GM18861 (cell line): ENCODE measurements around the gene OTOF.
"Not testable (repeated sequence)": the region's sequence is repeated elsewhere in the genome, so short reads cannot be mapped to it uniquely, and the experiment has no call there.

Experiments used
- ATAC-seq: cut with Tn5 transposase; IDR thresholded peaks from one replicate; pipeline ENCODE4 v1.9.1; 2021; ENCODE audit not compliant: unreplicated experiment

Gene OTOF

DNA sequence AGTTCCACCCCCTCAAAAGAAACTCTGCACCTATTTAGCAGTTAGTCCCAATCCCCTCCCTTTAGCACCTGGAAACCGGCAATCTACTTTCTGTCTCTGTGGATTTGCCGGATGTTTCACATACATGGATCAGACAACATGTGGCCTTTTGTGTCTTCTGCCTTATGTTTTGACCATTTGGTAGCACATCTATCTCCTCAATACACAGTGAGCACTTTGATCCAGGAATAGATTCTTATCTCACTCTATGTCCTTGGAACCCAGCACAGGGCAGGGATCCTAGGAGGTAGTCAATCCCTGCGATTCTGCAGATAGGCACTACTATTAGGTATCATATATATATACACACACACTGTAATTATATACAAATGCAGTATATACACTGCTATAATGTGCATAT is 3.8 kb upstream of the OTOF start:
- ATAC-seq, result no peak

DNA sequence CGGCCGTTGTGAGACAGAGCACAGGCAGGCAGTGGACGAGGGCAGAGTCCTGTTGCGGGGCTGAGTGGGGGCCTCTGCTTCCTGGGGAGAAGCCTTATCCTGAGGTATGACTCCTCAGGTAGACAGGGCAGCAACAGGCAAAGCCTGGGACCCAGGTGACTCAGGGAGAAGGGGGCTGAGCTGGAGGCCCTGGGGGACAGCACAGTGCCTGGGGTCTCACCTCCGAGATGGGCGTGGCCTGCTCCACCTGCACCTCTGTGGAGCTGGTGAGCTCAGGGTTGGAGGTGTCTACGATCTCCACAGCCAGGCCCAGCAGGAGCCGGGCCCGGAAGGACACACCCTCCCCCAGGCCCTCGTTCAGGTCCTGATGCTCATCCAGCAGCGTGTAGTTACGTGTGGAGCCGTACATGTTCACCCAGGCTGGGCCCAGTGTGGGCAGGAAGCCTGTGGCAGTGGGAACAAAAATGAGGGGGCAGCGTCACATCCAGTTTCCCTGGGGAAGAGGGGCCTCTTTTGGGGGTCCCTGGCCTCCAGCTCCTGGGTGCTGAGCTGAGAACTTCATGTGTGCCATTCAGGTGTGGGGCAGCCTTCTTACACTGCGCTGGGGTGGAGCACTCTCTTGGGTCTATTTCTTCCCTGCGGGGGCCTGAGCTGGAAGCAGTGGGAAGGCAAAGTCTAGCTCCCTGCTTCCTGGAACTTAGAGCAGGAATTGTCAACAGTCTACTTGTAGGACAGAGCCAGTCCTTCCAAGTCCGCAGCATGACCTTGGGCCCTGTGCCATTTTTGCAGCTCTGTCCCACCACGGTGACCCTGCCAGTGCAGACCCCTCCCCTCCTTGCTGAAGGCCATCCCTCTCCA is 2.9 kb upstream of the OTOF start:
- no peak for ATAC-seq

DNA sequence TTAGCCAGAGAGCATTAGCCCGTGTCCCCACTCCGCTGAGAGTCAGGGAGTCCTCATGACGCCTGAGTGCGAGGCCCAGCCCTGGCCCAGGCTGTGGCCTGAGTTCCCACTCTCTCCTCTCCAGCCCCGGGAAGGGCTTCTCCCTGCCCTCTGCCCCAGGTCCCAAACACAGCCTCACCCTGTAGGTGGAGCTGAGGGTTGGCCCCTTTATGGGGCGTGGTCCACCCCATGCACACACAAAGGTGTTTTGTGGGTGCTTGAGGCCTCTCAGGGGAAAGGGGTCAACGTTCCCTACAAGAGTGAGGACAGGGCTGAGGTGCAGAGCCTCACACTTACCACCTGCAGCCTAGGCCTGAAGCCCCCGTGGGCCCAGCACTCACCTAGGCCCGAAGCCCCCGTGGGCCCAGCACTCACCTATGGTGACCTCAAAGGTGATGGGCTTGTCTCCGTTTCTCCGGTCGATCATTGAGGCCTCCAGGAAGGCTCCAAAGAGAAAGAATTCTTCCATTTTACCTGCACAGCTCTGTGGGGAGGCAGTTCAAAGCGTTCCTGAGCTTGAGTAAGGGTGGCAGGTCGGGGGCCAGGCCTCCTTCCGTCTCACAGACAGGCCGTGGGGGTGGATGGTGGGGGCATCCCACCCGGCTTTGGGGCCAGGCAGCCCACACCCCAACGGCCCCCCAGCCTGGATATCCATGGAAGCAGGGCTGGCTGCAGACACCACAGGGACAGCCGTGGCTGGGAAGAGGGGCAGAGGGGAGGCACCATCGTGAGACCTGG is 2.1 kb upstream of the OTOF start:
- no peak for ATAC-seq

- no peak for ATAC-seq
Observed at GRCh38 chr2:26479131-26479788, 1.3 kb upstream of the OTOF start.

GRCh38 chr2:26478366-26478765 is 442 bp upstream of the OTOF start:
- no peak for ATAC-seq

DNA sequence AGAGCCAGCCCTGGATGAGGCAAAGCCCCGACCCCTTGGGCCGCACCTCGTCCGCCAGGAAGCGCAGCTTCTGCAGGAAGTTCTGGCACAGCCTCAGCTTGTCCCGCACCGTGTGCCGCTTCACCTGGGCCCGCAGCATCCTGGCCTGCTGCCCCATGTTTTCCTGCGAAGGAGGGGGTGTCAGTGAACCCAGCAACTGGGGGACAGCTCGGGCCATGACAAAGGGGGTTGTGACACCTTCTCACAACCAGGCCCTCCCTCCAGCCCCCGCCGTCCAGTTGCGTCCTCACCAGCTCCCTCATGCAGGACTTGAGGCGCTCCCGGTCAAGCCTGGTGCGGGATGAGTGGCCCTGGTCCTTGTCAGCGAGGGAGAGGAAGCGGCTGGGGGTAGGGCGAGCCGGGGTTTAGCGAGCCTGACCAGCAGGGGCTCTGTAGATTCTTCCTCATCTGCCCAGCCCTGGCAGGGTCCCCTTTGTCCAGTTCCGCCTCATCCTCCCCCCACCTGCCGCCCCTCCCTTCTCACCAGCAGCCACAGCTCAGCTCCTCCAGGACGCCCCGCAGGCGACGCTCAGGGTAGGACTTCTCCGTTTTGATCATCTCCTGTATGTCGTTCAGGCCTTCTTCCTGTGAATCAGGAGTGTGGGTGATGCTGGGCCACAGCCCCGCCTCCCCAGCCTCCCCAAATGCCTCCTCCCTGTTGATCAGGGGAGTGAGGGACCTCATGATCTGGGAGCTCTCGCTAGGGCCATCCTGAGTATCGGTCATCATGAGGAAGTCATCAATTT is 606 bp downstream of the OTOF start:
- no peak for ATAC-seq

GRCh38 chr2:26475832-26476501 is 2.0 kb downstream of the OTOF start:
- ATAC-seq, result no peak

- ATAC-seq, result no peak
Observed at GRCh38 chr2:26475037-26475436, 2.9 kb downstream of the OTOF start.

DNA sequence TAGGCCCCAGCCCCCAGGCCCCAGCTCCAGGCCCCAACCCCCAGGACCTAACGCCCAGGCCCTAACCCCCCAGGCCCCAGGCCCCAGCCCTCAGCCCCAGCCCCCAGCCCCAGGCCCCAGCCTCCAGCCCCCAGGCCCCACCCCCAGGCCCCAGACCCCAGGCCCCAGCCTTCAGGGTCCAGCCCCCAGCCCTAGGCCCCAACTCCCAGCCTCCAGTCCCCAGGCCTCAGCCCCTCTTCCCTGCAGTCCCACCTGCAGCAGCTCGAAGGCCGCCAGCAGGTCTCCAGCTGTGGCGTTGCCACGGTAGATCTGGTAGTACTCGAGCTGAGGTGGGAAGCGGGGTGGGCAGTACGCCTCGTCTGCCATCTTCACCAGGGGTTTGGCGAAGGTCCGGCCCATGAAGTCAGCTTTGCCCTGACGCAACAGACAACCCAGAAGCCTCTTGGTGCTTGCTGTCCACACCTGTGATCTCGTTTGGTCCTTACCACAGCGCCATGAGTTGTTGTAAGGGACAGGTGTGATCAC is 3.6 kb downstream of the OTOF start:
- no peak for ATAC-seq

DNA sequence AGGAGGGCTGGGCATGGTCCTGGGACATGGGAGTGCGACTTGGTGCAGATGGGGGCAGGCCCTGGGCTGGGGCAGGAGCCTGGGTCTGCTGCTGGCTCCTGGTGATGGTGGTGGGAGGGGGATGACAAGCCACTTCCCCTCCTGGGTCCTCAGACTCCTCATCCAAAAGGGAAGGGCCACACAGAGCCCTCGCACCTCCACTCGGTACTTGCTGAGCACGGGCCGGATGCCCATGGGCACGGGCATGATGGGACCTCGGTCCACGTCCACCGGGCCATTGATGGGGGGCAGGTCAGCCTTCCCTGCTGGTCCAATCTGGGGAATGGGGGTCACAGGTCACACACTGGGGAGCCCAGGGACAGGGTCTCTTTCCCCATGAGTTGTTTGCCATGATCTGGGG is 4.1 kb downstream of the OTOF start:
- ATAC-seq, result no peak

DNA sequence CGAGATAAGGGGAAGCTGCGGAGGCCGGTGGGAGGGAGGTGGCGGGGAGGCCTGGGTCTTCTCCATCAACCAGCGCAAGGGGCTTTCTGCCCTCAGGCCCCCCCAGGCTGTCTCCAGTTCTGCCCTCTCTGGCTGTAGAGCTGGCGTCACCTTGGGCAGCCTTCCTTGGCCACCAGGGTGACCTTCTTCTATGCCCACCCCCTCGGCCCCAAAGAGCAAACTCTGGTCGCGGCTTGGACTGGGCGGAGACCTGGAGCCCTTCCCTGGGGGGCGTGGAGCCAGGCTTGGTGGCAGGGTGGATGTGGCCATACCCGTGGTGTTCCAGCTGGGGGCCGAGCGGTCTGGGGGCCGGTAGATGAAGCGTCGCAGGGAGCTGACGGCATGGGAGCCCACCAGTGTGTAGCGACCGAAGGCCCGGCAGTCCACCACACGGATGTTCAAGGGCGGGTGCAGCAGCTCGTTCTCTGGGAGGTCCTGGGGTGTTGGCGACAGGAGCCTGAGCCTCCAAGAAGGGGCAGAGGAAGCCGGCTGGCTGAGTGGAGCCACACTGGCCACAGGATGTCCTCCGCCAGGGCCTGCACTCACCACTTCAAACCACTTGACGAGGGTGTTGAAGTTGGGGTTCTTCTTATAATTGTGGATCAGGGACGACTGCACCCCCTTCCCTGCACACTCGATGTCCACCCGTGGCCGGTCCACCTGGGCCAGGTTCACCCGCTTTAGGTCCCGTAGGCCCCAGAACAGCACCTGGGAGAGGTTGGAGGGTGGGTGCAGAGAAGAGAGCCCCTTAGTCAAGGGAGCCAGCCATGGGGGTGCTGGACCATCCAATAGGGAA is 4.9 kb downstream of the OTOF start:
- no peak for ATAC-seq

DNA sequence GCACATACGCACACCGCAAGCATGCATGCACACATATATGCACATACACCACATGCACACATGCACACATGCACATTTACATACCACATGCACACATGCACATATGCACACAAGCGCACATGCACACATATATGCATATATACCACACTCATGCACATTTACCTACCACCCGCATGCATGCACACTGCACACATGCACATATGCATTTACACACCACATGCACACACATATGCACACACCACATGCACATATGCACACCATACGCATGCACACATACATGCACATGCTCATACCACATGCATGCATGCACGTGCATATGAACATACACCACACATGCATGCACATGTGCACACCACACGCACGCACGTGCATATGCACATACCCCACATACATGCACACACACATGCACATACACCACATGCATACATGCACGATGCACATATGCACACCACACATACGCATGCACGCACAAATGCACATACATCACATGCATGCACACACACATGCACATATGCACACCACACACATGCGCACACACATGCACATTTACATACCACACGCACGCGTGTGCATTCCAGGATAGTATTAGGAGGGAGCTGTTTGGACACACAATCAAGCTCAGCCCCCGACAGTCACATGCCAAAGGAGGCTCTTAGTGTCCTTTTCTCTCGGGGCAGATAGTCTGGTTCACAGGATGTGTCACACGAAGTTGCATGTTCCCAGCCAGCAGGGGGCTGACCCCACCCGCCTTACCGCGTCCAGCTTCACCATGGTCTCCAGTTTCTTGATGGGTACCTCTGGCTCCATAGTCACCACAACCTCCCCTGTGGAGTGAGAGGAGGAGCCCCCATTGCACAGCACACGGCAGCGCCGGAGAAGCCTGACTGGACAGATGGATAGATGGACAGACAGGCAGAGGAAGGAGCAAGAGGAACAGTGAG is 5.9 kb downstream of the OTOF start:
- no peak for ATAC-seq

DNA sequence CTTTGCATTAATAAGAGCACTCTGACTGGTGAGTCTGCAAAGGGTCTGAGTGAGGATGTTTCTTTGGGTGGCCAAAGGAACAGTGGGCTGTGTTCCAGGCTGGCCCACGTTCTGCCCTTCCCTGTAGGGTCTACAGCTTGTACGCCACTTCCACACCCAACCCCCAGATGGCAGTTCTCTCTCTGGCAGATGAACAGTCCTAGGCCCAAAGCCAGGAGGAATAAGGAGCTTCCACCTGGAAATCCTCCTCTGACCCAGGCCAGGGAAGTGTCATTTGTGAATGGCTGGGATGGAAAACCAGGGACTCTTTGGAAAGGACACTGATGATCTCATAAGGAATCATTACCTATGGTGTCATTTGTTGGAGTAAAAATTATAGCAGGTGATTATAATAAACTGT is 6.6 kb downstream of the OTOF start:
- ATAC-seq, result no peak

- no peak for ATAC-seq
Observed at GRCh38 chr2:26470601-26471260, 7.2 kb downstream of the OTOF start.

DNA sequence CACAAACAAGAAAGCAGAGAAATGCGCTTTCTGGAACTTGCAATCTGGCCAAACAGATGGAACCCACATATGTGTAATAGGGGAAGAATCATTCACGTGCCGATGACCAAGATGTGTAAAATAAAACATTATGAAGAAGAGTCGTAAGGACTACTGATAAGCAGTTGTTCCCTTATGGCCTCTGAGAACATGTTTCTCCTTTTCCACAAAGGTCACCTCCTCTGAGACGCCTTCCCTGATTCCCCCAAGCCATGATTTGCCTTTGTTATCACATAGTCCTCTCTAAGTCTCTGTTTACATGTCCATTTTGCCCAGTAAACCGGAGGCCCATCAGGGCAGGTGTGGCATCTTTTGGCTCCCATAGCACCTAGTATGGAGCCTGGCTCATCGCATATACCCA is 8.0 kb downstream of the OTOF start:
- no peak for ATAC-seq

- no peak for ATAC-seq
Observed at GRCh38 chr2:26469092-26469710, 8.7 kb downstream of the OTOF start.

DNA sequence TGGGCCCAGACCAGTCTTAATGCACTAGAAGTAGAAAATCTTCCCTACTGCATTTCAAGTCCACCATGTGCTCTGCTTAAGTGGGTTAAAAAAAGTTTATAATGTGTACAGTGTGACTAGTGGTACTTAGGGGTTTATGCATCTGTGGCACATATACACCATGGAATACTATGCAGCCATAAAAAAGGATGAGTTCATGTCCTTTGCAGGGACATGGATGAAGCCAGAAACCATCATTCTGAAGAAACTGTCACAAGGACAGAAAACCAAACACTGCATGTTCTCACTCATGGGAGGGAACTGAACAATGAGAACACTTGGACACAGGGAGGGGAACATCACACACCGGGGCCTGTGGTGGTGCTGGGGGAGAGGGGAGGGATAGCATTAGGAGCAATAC is 9.4 kb downstream of the OTOF start:
- not testable (repeated sequence) for ATAC-seq
